Measurements from ENCODE around the gene METRNL.

The METRNL gene

DNA sequence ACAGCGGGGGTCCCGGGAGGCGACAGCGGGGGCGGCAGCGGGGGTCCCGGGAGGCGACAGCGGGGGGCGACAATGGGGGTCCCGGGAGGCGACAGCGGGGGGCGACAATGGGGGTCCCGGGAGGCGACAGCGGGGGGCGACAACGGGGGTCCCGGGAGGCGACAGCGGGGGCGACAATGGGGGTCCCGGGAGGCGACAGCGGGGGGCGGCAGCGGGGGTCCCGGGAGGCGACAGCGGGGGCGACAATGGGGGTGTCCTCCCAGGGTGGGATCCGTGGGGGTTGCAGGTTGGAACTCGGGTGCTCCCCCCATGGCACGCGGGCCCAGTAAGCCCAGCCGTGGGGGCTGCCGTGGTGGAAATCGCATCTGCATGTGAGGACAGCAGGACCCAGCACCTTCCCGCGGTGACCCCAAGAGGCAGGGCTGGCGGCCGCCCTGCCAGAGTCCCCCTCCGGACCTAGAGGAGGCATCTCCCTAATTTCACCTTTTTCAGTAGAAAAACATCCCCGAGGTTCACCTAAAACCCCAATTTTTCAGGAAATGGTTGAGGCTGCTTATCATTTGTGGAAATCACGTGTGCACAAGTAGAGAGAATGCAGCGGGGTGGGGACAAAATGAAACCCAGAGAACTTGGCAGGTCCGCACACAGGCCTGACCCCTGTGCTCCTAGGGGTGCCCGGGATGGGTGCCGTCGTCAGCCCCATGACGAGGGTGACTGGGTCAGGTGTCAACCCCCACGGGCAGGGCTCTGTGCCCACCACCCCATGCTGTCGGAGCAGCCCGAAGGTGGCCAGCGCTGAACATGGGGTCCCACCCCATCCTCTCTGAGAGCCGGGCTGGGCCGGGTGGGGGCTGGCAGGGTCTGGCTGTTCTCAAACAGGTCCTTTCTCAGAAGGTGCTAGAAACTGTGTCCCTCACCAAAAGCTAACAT lies 10.5 kb upstream of the METRNL start:
- H3K9ac ChIP-seq: no peak overlapping the region
- H3K36me3 ChIP-seq (ENCODE audit: insufficient read depth): no peaks in the 10 kb centered on the region
- H4K20me1 ChIP-seq (ENCODE audit: insufficient read depth): no peaks in the 10 kb centered on the region
- no peak overlapping the region for H3K4me2 ChIP-seq
- H3K4me1 ChIP-seq (ENCODE audit: low read depth, poor library complexity, severe bottlenecking): no peaks in the 10 kb centered on the region
- no peaks in the 10 kb centered on the region for H3K79me2 ChIP-seq (ENCODE audit: insufficient read depth, low read depth)
- H3K27me3 ChIP-seq (ENCODE audit: insufficient read depth, low read depth): peaks cover 75% of the 10 kb centered on the region
- TF ChIP-seq, protein P1, sequence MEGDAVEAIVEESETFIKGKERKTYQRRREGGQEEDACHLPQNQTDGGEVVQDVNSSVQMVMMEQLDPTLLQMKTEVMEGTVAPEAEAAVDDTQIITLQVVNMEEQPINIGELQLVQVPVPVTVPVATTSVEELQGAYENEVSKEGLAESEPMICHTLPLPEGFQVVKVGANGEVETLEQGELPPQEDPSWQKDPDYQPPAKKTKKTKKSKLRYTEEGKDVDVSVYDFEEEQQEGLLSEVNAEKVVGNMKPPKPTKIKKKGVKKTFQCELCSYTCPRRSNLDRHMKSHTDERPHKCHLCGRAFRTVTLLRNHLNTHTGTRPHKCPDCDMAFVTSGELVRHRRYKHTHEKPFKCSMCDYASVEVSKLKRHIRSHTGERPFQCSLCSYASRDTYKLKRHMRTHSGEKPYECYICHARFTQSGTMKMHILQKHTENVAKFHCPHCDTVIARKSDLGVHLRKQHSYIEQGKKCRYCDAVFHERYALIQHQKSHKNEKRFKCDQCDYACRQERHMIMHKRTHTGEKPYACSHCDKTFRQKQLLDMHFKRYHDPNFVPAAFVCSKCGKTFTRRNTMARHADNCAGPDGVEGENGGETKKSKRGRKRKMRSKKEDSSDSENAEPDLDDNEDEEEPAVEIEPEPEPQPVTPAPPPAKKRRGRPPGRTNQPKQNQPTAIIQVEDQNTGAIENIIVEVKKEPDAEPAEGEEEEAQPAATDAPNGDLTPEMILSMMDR (conservative IDR thresholded peaks at IDR 0.05; ENCODE audit: low read depth, low read length): no peak
- no peak overlapping the region for H3K27ac ChIP-seq
- H3K4me3 ChIP-seq (IDR thresholded peaks at IDR 0.05; ENCODE audit: insufficient read depth, low read depth, low read length): no peak overlapping the region
- H2AFZ ChIP-seq (ENCODE audit: low read depth): no peak overlapping the region

GRCh38 chr17:83069571-83069906 lies 9.9 kb upstream of the METRNL start:
- Histone ChIP-seq H3K36me3 (ENCODE audit: insufficient read depth) (no peaks in the 10 kb centered on the region), H3K4me1 (ENCODE audit: low read depth, poor library complexity, severe bottlenecking) (no peaks in the 10 kb centered on the region), H3K4me3 (IDR thresholded peaks at IDR 0.05; ENCODE audit: insufficient read depth, low read depth, low read length) (no peak overlapping the region), H3K27ac (no peak overlapping the region), H3K9ac (no peak overlapping the region), H3K27me3 (ENCODE audit: insufficient read depth, low read depth) (peaks cover 75% of the 10 kb centered on the region), H3K79me2 (ENCODE audit: insufficient read depth, low read depth) (no peaks in the 10 kb centered on the region), H3K4me2 (no peak overlapping the region), H2AFZ (ENCODE audit: low read depth) (no peak overlapping the region), H4K20me1 (ENCODE audit: insufficient read depth) (no peaks in the 10 kb centered on the region)
- TF ChIP-seq, protein P1 (conservative IDR thresholded peaks at IDR 0.05; ENCODE audit: low read depth, low read length): no peak

DNA sequence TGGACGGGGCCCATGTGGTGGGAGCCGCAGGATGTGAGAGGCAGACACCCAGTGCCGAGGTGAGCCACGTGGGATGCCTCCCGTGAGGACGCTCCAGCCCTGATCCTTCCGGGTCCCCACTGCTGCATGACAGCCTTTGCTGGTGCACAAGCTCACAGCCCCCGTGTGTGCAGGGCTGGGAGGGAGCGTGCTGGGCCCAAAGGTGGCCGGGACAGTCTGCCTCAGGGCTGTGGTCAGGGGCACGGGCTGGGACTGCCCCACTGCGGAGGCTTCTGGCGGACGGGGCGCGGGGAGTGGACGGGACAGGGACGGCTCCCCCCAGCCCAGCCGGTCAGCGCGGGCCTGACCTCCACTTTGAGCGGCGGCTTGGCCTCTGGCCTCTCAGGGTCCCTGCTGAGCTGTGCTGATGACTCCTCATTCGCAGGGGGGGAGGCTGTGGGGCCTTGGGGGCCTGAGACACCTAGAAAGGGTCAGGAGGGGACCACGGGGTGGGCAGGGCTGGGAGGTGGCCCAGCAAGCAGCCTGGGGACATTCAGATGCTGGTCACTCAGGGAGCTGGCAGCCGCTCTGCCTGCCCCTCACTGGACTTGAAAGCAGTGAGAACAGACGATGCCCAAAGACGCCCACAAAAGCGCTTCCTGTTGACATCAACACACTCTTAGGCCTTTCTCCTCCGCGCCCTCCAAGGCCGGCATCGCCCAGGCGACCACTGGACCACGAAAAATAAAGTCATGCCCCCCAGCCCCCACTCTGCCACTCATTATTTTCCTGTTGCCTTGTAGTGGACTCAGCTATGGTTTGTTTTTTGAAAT lies 9.3 kb upstream of the METRNL start:
- Histone ChIP-seq H3K36me3 (ENCODE audit: insufficient read depth) (no peaks in the 10 kb centered on the region), H3K4me1 (ENCODE audit: low read depth, poor library complexity, severe bottlenecking) (no peaks in the 10 kb centered on the region), H3K4me3 (IDR thresholded peaks at IDR 0.05; ENCODE audit: insufficient read depth, low read depth, low read length) (no peak overlapping the region), H4K20me1 (ENCODE audit: insufficient read depth) (no peaks in the 10 kb centered on the region), H3K79me2 (ENCODE audit: insufficient read depth, low read depth) (no peaks in the 10 kb centered on the region), H3K9ac (no peak overlapping the region), H2AFZ (ENCODE audit: low read depth) (no peak overlapping the region), H3K27me3 (ENCODE audit: insufficient read depth, low read depth) (peaks cover 75% of the 10 kb centered on the region), H3K4me2 (no peak overlapping the region), H3K27ac (no peak overlapping the region)
- TF ChIP-seq, protein P1 (conservative IDR thresholded peaks at IDR 0.05; ENCODE audit: low read depth, low read length): no peak

DNA sequence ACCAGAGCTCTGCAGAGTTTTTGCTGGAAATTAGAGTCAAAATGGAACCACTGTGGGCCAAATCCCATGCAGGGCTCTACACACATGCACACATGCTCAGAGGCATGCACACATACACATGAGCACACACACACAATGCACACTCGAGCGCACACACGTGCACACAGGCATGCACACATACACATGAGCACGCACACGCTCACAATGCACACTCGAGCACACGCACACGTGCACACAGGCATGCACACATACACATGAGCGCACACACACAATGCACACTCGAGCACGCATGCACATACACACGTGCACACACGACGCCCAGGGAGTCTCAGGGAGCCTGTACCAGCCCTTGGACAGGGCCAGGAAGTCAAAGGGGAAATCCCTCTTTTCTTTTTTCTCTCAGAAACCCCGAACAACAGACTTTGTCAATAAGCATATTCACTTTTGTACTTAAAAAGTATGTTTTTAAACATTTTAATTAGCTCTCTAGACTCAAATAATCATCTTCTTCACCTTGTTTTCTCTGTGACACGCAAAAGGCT lies 8.5 kb upstream of the METRNL start:
- H3K79me2 ChIP-seq (ENCODE audit: insufficient read depth, low read depth): no peaks in the 10 kb centered on the region
- no peak overlapping the region for H3K9ac ChIP-seq
- H3K36me3 ChIP-seq (ENCODE audit: insufficient read depth): no peaks in the 10 kb centered on the region
- no peak overlapping the region for H3K27ac ChIP-seq
- peaks cover 75% of the 10 kb centered on the region for H3K27me3 ChIP-seq (ENCODE audit: insufficient read depth, low read depth)
- H2AFZ ChIP-seq (ENCODE audit: low read depth): no peak overlapping the region
- H3K4me1 ChIP-seq (ENCODE audit: low read depth, poor library complexity, severe bottlenecking): no peaks in the 10 kb centered on the region
- H4K20me1 ChIP-seq (ENCODE audit: insufficient read depth): no peaks in the 10 kb centered on the region
- TF ChIP-seq, protein P1 (conservative IDR thresholded peaks at IDR 0.05; ENCODE audit: low read depth, low read length): no peak
- no peak overlapping the region for H3K4me2 ChIP-seq
- no peak overlapping the region for H3K4me3 ChIP-seq (IDR thresholded peaks at IDR 0.05; ENCODE audit: insufficient read depth, low read depth, low read length)

All from KMS-11 (cell line).